Subcutaneous adipose tissue (tissue), 4 donors: ENCODE measurements around the gene PCMT1. TPM values are rescaled to one million over a fixed set of nuclear protein-coding genes. Genes with fewer than 3 reads are reported as not detected.

ENCODE experiments used
- total RNA-seq, 4 donors: library from RNA; depleted of rRNA; stranded (reverse); fragments of >200 nt; gene quantifications; one replicate each; pipeline ENCODE4 v1.1.0, GENCODE V29; 2016
- TF ChIP-seq, protein P1 (sequence below): fragments of 450-650 bp; IDR thresholded peaks from one replicate; pipeline ENCODE4 v1.5.1; 2016; ENCODE audit warnings: low read depth, mild to moderate bottlenecking, control low read depth, antibody characterized with exemption, moderate library complexity

The PCMT1 gene
- total RNA-seq, 4 donors from 2014 or later: 76.1 to 128 (median 101) TPM

GRCh38 chr6:149813351-149813750 is 63.8 kb downstream of the PCMT1 start:
- TF ChIP-seq, protein P1, sequence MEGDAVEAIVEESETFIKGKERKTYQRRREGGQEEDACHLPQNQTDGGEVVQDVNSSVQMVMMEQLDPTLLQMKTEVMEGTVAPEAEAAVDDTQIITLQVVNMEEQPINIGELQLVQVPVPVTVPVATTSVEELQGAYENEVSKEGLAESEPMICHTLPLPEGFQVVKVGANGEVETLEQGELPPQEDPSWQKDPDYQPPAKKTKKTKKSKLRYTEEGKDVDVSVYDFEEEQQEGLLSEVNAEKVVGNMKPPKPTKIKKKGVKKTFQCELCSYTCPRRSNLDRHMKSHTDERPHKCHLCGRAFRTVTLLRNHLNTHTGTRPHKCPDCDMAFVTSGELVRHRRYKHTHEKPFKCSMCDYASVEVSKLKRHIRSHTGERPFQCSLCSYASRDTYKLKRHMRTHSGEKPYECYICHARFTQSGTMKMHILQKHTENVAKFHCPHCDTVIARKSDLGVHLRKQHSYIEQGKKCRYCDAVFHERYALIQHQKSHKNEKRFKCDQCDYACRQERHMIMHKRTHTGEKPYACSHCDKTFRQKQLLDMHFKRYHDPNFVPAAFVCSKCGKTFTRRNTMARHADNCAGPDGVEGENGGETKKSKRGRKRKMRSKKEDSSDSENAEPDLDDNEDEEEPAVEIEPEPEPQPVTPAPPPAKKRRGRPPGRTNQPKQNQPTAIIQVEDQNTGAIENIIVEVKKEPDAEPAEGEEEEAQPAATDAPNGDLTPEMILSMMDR: no peak

DNA sequence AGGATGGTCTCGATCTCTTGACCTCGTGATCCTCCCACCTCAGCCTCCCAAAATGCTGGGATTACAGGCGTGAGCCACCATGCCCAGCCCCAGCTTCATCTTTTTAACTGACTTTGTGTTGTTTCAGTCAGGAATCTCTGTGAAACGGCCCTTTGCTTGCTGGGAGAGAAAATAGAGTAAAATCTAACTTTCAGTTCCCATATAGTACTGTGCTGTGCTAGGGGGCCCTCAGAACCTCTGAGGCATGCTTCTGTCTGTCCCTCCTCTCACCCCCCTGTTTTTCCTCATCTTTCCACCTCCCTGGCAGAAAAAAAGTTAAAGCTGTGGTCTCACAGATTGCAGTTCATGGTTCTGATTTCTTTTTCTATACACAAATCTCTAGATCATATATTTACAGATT is 66.2 kb downstream of the PCMT1 start:
- TF ChIP-seq, protein P1: no peak

DNA sequence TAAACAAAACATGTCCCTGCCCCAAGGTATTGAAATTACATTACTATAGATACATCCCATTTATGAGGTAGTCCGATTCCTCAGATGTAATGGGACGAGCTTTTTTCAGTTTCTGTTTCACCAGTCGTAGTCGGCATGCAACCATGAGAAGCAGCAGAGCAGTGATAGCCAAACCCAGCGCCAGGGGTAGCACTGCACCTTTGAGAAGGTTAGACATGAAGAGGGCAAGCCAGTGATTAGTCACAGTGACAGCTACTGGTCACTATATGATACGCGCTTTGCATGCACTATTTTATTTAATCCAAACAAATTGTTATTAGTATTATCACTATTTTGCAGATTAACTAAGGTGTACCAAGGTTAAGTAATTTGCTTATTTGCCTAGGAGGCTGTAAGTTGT is 71.0 kb downstream of the PCMT1 start:
- TF ChIP-seq, protein P1: no peak

GRCh38 chr6:149821492-149821891 is 72.0 kb downstream of the PCMT1 start:
- TF ChIP-seq, protein P1: no peak

DNA sequence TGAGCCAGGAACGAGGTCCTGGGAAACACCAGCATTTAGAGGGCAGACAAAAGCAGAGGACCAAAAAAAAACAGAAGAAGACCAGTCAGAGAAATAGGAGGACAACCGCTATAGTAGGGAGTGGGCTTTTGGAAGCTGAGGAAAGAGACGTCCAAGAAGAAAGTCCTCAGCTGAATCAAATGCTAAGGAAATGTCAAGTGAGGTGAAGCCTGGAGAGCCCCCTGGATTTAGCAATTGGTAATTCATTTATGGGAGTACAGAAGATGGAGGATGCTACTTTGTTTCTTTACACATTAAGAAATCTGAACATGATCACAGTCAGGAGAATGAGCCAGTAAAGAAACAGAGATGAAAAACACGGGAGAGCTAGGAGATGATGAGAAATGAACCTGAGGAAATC is 73.5 kb downstream of the PCMT1 start:
- TF ChIP-seq, protein P1: no peak

GRCh38 chr6:149825292-149825691 is 75.8 kb downstream of the PCMT1 start:
- TF ChIP-seq, protein P1: no peak

GRCh38 chr6:149830731-149831307 is 81.3 kb downstream of the PCMT1 start:
- TF ChIP-seq, protein P1: no peak
